ENCODE results near the gene OR5K3.
"Not testable (repeated sequence)": the region's sequence is repeated elsewhere in the genome, so short reads cannot be mapped to it uniquely, and the experiment has no call there.

Gene OR5K3, protein sequence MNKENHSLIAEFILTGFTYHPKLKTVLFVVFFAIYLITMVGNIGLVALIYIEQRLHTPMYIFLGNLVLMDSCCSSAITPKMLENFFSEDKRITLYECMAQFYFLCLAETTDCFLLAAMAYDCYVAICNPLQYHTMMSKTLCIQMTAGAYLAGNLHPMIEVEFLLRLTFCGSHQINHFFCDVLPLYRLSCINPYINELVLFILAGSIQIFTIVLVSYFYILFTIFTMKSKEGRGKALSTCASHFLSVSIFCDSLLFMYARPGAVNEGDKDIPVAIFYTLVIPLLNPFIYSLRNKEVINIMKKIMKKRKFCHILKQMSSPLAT

DNA sequence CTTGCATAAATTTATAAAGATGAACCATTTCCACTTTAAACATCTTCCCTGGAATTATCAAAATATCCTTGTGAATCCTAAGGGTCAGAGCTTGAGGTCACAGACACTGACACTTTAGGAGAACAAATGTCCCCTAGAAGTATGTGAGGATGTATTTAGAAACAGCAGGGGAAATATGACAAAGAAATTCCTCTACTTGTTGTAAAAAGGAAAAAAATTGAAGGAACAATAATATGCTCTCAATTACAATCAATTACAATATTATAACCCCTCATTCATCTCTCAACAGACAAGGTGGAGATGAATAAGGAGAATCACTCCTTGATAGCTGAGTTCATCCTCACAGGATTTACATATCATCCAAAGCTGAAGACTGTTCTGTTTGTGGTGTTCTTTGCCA lies at the start of gene OR5K3:
TSS of gene OR5K3 (plus strand) at position 301 of the 400 bp plus-strand sequence. CDS start at position 301, 0 bp downstream.
- no peak for DNase-seq (ENCODE audit: low read depth in 2 of 2)

GRCh38 chr3:98341758-98342157 lies 48.7 kb upstream of the OR5K3 start:
- DNase-seq (ENCODE audit: low read depth in 2 of 2): no peak

DNA sequence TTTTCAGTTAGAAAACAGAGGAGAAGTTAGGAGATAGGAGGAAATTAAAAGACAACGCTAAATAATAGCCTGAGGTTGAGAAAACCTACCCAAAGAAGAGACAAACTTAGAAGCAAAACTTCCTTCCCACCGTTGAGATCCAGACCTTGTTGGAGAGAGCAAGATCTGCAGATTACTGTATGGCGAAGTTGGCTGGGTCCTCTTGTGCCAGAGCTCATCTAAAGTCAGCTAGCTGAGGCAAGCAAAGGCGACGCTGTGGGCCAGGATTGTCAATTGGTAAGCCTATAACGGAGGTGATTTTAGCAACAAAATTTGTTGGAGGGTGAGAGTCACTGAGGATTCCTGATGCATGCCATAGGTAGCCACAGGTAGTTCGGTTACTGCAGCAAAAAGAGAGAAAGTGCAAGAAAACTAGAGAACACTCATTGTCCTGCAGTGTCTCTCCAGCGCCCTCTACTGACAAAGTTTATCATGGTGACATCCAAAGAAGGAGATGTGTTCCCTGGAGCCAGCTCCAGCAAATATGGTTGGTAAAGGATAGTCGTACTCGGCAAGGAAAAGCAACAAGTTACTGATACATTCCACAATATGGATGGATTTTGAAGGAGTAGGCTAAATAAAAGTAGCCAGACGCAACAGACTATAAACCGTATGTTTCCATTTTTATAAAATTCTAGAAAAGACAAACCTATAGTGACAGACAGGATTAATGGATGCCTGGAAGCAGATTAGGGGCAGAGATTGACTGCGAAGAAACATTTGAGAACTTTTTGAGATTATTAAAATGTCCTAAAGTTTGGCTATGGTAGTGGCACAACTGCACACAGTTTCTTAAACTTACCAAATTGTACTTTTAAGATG lies 46.6 kb upstream of the OR5K3 start:
- DNase-seq (ENCODE audit: low read depth in 2 of 2): no peak

- no peak for DNase-seq (ENCODE audit: low read depth in 2 of 2)
These were observed 40.4 kb upstream of the OR5K3 start for GRCh38 chr3:98350082-98350481.

- no peak for DNase-seq (ENCODE audit: low read depth in 2 of 2)
These were observed 36.9 kb upstream of the OR5K3 start, which contains the start of gene OR5K4 for GRCh38 chr3:98353554-98353953. Gene OR5K4 (plus strand): TSS chr3:98353854. CDS start chr3:98353854, 0 bp downstream.

GRCh38 chr3:98359250-98359649 lies 31.2 kb upstream of the OR5K3 start:
- DNase-seq (ENCODE audit: low read depth in 2 of 2): no peak

DNA sequence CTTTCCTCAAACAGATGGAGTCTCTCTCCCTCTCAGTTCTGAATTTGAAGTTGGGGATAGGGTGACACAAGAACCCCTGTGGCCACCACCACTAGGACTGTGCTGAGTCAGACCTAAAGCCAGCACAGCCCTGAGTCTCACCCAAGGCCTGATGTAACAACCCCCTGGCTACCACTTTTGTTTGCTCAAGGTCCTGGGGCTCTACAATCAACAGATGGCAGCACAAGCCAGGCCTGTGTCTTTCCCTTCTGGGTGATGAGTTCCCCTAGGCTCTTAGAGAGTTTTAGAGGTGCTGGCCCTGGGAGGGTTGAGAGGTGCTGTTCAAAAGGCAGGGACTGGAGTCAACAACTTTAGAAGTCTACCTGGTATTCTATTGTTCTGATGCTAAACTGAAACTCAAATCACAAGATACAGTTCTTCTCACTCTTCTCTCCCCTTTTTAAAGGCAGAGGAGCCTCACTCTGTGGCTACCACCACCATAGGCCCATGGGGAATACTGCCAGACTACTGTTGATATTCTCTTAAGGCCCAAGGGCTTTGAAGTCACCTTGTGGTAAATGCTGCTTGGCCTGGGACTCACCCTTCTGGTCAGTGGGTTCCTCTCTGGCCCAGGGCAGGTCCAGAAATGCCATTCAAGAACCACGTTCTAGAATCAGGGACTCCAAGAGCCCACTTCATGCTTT lies 30.3 kb upstream of the OR5K3 start:
- DNase-seq (ENCODE audit: low read depth in 2 of 2): no peak

- no peak for DNase-seq (ENCODE audit: low read depth in 2 of 2)
These were observed 29.8 kb upstream of the OR5K3 start for GRCh38 chr3:98360681-98361080.

DNA sequence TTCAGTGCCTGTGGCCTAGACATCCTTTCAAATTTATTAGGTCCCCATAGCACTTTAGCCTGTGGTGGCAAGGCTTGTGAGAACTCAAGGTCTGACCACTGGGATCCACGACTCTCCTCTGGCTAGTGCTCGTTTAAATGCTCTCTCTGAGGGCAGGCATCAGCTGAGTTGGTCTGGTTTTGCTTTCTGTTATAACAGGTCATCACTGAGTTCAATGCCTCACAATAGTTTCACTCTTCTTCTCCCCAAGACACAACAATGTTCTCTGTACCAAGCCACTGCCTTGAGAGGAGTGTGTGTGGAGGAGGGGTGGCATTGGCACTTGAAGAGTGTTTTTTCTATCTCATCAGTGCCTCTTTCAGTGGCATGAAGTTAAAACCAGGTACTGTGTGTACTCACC lies 29.2 kb upstream of the OR5K3 start:
- DNase-seq (ENCODE audit: low read depth in 2 of 2): no peak

GRCh38 chr3:98367464-98368246 lies 22.8 kb upstream of the OR5K3 start:
- no peak for DNase-seq (ENCODE audit: low read depth in 2 of 2)

- no peak for DNase-seq (ENCODE audit: low read depth in 2 of 2)
These were observed 19.3 kb upstream of the OR5K3 start for GRCh38 chr3:98371186-98371585.

GRCh38 chr3:98371853-98372252 lies 18.6 kb upstream of the OR5K3 start:
- DNase-seq (ENCODE audit: low read depth in 2 of 2): no peak

DNA sequence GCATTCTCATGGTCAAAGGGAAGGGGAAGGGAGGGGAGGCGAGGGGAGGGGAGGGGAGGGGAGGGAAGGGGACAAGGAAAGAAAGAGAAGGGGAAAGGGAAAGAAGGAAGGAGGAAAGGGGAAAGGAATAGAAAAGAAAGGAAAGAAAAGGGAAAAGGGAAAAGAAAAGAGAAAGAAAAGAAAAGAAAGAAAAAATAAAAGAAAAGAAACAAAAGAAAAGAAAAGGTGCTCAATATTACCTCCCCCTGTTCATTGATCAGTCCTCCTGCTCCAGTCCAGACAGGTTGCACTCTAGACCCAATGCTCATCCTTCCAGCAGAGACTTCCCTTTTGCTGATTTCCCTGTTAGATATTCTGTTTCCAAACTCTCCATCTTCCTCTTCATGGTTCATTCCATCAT lies 18.0 kb upstream of the OR5K3 start:
- DNase-seq (ENCODE audit: low read depth in 2 of 2): no peak

GRCh38 chr3:98376631-98377030 lies 13.8 kb upstream of the OR5K3 start:
- DNase-seq (ENCODE audit: low read depth in 2 of 2): no peak

- DNase-seq (ENCODE audit: low read depth in 2 of 2): no peak
These were observed 2.3 kb upstream of the OR5K3 start for GRCh38 chr3:98388147-98388546.

DNA sequence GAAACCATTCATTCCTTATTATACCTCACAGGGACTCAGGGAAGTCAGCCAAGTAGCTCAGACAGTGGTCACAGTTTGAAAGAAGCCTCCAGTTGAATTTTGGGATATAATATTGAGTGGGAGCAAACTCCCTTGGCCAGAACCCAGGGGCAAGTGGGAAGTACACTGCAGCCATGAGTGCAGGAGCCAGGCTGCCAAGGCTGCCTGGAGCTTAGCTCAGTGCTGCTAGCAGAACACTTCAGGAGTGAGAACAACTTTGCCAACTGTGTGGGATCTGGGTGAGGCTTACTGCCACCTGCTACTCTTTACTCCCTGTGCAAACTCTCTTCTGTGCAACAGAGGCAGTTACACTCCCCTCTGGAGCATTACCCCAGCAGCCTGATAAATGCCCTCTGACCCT lies 4.6 kb downstream of the OR5K3 start:
- DNase-seq (ENCODE audit: low read depth in 2 of 2): no peak

- not testable (repeated sequence) for DNase-seq (ENCODE audit: low read depth in 2 of 2)
These were observed 6.0 kb downstream of the OR5K3 start for GRCh38 chr3:98396482-98396881.

GRCh38 chr3:98398513-98398912 lies 8.0 kb downstream of the OR5K3 start:
- no peak for DNase-seq (ENCODE audit: low read depth in 2 of 2)

DNA sequence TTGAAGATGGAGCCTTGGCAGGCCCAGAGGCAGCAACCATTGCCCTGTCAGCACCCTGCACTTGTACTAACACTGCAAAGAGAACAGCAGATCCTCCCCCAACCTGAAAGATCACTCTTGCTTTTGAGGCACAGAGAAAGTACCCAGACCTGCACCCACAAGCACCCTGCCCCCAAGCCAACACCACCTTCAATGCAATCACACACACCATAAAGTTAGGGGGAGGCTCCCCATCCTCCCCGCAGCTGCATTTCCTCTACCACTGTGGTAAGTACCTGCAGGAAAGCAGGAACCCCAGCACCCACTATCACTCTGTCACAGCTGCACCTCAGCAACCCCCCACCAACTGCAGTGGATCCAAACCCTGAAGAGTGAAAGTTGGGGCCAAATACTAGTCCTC lies 12.0 kb downstream of the OR5K3 start:
- no peak for DNase-seq (ENCODE audit: low read depth in 2 of 2)

- DNase-seq (ENCODE audit: low read depth in 2 of 2): no peak
These were observed 13.5 kb downstream of the OR5K3 start for GRCh38 chr3:98404010-98404409.

- DNase-seq (ENCODE audit: low read depth in 2 of 2): no peak
These were observed 15.6 kb downstream of the OR5K3 start for GRCh38 chr3:98406034-98406433.

DNA sequence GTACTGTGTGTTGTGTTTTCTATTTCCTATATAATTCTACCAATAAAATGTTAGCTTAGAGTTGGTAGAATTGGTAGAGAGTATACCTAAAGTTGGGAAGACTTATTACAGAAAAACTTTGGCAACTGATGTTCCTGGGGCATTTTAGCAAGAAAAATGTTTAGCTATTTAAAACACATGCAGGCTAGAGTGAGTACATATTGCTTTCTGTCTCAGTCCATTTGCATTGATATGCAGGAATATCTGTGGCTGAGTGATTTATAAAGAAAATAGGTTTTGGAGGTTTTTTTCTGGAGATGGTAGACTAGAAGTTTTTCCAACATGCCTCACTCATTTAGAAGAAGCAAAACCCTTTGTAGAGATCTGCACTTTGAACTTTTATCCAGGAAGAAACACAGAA lies 42.1 kb downstream of the OR5K3 start:
- no peak for DNase-seq (ENCODE audit: low read depth in 2 of 2)

Measured in stimulated activated CD8-positive, alpha-beta memory T cell treated with anti-CD3 and anti-CD28 coated beads, Interleukin-2, amount 100 ng/mL, for 48 hours (primary cell).